COLO668 (cell line): ENCODE measurements around the gene NADK.

Experiments used
- DNase-seq: peaks from one replicate; lab custom pipeline; 2025; ENCODE audit not compliant: unreplicated experiment; lab: John Stamatoyannopoulos, UW

NADK gene, protein sequence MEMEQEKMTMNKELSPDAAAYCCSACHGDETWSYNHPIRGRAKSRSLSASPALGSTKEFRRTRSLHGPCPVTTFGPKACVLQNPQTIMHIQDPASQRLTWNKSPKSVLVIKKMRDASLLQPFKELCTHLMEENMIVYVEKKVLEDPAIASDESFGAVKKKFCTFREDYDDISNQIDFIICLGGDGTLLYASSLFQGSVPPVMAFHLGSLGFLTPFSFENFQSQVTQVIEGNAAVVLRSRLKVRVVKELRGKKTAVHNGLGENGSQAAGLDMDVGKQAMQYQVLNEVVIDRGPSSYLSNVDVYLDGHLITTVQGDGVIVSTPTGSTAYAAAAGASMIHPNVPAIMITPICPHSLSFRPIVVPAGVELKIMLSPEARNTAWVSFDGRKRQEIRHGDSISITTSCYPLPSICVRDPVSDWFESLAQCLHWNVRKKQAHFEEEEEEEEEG

DNA sequence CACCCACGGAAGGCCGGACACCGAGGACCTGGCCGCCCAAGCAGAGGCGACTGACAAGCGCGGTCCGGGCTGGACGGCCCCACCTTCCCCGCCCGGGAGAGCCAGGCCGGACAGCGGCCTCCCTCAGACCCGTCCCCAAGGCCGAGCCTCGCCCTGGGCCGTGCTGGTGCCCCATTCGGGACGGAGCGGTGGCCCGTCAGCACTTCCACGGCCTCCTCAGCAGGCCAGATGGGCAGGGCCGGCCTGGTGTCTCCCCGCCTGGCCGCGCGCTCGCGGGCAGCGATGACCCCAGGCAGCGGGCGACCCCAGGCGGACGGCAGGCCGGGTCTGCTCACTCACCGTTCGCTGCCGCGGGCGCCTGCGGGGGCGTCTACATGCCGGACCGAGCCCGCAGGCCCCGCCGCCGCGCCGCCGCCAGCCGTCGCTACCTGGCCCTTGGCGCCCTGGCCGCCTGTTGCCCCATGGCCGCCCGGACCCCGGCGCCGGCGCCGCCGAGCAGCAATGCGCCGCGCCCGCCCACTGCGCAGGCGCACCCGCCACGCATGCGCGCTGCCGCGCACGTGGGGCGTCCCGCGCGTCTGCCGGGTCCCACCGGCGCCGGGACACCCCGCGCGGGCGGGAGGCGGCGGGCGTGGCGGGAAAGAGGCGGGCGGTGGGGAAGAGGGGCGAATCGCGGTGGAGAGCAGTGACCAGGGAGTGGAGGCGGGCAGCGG, at the start of gene NADK:
Gene NADK, minus strand, starts transcription at position 521 of the 713 bp plus-strand sequence. CDS start 13,064 bp downstream, outside the sequence.
- peak; percentile 95 for DNase-seq

DNA sequence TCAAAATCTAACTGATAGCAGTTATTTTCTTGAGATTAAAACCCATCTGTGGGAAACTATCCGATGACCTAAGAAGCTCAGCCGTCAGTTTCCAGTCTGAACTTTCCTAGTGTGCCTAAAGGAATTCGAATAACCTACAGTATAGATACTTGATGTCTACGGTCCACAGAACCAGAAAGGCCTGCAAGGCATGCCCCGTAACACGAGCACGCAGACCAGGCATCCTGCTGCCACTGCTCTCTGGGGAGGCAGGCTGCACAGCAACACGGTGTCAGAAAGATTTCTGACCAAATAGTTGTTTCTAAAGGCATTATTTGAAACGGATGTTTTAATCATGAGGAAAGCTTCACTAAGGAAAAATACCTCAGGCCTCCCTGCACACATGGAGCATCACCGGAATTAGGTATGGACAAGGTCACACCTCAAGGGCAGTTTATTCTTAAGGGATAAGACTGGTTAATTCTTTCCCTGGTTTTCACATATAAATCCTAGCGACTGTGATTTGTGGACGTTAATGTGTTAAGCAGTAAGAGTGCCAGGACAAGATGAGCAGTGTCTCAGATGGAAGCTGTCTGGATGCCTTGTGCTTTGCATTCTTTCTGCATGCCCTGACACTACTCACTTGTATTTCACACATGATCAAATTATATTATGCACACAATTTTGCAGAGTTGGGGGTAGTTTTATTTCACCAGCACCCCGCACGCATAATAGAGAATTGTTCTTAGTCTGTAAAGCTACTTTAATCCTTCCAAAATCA, 49.0 kb upstream of the NADK start:
- no peak for DNase-seq

DNA sequence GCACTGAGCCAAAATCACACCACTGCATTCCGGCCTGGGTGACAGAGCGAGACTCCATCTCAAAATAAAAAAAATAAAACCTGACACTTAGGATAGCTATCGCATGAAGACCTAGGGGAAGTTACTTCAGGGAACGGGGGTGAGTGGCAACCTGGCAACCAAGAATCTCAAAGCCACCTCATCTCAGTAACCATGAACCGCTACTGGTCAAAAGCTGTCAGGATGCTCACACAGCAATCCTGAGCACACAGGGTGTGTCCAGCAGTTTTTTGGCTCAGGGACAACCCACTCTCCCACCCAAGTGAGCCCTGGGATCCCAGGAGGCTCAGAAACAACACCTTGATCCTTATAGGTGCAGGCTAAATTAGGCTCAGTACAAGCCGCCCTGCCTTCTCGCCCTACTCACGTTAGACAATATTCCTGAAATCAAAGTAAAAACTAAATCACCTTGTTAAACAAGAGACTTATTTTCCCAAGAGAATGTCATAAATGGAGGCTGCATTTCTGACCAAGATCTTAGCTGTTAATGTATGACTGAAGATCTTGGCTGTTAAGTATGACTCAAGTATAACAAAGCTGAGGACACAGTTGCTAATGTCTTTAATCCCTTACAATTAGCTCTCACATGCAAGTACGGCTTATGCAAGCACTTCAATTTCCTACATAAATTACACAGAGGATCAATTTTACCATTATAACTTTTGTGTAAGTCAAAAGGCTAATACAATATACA, 48.3 kb upstream of the NADK start:
- DNase-seq, result no peak

DNA sequence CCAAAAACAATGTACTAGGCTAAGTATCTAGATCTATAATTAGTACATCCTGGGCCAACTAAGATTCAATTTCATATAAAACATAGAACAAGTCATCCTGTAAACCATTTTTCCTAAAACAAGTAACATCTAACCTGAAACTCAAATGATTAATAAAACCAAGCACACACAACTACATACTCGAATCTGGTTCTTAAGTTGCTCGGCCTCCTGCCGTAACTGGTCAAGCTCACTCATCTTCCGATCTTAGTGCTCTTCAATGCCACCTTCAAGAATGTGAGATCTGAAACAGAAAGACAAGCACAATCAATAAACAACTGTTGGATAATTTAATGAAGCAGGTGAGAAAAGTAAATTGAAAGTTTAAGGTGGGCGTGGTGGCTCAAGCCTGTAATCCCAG, 46.9 kb upstream of the NADK start:
- DNase-seq, result no peak

DNA sequence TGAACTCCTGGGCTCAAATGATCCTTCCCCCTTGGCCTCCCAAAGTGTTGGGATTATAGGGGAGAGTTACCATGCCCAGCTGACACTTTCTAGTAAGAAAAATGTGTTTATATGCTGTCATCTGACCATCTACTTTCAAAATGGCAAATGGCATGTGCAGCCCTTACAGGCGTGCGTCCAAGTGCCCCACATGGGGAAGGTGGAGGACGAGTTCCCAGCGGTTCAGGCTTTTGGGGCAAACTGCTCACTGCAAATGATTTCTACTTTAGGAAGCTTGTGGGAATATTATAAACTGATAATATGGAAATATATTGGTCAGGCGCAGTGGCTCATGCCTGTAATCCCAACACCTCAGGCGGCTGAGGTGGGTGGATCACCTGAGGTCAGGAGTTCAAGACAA, 41.5 kb upstream of the NADK start:
- no peak for DNase-seq

DNA sequence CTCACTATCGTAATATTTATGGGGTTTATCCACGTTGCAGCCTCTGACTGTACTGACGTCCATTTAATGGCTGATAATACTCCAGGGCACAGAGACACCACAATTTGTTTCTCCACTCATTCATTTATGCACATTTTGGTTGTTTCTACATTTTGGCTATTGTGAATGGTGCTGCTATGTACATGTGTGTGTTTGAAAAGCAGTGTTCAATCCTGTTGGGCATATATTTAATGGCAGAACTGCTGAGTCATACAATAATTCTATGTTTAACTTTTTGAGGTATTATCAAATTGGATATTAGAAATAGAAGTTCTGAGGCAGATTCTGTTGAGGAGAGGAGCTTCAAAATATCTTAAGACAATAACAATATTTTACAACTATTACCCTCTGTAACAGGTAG, 39.0 kb upstream of the NADK start:
- no peak for DNase-seq

DNA sequence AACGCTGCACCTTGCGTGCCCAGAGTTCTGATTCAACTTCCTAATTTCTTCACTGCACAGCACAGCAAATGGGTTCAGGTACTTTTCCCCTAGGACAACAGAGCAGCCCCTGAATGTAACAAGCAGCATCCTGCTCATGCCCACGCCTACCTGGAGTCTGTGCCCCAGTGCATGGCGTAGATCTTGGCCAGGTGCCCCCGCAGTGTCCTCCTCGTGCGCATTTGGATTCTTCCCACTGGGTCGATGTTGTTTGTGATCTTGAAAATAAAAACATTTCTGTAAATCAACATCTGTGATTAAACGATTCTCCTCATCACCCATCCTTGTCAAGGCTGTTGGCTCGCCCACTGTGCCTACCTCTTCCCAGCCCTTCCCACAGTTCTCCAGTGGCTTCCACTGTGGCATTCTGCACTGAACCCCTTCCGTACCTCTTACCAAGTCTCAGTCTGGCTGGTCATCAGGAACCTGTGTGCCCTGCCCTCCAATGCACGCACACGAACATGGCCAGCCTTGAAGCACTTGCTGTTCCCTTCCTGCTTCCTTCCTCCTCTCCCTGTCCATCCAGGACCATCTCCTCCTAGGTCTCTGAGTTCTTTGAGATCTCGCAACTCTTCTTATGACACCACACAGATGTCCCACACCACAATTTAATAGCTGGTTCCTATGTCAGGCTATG, 37.5 kb upstream of the NADK start:
- DNase-seq, result no peak

DNA sequence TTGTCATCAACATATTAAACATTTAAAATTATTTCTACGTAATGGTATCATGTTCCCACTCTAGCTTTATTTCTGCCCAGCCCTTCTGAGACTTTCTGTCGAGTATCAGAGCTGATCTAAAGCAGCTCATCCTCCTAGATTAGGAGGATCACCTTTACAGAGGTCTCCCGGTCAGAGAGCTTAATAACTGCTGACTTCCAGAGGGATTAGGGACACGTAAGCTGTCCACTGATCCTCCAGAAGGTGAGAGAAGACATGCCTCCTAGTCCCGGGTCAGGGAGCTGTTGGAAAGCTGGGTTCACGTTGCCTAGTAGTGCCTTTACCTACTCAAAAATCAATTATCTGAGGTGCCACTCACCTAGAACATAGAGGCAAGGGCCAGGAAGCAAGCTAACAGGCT, 31.2 kb upstream of the NADK start:
- no peak for DNase-seq

DNA sequence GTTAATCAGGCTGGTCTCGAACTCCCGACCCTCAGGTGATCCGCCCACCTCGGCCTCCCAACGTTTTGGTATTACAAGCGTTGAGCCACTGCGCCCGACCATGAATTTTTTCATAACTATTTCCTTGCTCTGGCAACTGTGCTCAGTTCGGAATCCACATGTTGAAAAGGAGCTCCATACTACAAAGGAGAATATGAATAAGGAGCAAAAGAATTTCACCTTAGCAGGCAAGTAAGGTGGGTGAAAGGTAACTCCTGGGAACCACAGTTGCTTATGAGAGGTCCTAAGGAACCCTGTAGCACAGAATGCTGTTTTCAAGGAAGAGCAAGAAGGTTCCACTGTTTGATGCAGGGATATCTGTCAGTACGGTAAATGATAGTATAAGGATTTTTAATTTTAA, 29.9 kb upstream of the NADK start:
- no peak for DNase-seq

DNA sequence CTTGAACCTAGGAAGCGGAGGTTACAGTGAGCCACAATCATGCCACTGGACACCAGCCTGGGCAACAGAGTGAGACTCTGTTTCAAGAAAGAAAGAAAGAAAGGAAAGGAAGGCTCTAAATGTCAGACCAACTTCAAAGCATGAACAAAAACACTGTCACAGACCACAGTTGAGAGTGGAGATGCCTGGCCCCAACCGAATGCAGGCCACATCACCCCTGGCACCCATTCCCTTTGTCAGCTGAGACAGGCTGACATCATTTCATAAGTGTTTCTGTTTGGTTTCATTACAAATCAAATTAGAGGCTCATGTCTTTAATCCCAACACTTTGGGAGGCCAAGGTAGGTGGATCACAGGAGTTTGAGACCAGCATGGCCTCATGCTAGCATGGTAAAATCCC, 28.6 kb upstream of the NADK start:
- no peak for DNase-seq

DNA sequence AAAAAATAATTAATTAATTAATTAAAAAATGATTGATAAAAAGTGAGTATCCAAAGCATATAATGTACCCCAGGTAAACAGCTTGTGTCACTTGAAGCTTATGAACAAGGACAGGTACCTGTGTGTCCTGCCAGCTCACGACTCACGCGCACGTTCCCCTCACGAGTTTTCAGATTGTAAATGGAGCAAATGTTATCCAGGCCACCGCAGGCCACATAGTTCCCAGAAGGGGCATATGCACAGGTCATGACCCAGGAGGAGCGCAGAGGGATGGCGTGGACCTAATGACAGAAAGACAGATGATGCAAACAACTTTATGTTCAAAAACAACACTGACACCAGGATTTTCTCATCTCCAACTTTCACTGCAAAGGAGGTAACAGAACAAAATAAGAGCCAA, 26.0 kb upstream of the NADK start:
- no peak for DNase-seq

DNA sequence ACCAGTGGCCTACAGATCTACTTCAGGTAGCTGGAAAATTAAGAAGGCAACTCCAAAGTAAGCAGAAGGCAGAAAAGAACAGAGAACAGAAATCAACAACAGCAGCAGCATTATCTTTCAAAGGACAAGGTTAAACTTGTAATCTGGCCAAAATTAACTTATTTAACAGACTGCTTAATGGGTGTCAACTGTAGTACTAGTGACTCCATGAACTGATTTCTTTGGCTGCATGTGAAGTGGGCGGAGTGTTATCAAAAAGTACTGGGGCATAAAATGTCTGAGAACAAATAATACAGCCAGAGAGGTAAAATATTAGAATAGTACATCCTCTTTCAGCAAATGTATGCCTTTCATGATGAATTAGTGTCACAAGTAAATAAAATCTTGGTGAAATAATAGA, 24.6 kb upstream of the NADK start:
- no peak for DNase-seq

DNA sequence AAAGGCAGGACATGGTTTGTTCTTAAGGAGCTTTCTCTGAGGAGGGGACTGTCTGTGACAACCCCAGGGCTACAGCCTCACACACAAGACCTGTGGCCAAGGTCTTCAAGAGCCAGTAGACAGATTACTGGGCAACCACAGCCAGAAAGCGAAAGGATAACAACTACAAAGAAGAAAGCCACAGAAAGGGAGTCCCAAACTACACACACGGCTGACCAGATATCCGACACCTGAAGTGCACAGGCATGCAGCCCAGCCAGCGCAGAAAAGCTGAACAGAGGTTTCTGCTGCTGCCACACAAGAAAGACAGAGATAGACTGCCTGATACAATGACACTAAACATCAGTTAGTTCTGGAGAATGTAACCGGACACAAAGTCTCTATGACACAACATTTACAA, 21.4 kb upstream of the NADK start:
- DNase-seq, result no peak

DNA sequence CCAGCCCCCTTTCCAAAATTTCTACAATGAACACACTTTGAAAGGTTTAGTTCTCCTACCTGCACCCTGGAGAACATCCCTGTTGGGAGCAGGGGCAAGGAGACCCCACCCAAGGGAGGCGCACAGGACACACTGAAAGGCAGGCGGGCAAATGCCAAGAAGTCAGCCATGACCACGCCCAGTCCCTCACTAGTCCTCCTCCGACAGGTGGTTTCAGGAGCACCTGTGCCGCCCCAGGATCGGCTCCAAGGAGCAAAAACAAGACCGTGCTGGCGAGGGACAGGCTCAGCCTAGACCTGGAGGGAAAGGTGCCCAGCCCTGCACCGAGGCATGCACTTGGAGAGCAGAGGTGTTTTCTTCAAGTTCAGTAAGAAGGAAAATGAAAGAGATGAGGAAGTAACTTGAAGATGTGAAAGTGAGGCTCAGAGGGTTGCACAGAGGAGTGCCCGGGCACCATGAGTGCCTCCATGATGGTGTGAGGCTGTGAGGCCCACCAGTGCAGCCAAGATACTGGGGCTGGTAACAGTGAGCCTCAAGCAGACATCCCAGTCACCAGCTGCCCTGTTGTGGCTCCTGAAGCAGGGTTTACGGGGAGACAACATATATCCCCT, 19.6 kb upstream of the NADK start:
- no peak for DNase-seq

DNA sequence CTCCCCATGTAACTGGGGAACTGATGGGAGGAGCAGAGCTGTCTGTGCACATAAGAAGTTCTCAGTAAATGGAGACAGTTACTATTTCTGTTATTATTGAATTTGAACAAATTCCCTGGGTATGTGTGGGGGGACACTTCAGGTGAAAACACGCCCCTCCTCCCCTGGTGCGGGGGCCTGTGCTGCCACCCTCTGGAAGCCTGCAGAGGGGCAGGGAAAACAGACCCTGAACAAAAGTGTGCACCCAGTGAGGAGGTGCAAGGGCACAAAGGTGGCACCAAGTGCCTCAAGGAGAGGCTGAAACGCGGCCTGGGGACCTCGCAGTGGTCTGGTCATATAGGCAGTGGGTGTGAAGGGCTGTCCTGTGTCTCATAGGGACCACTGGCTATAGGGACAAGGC, 18.2 kb upstream of the NADK start:
- no peak for DNase-seq

DNA sequence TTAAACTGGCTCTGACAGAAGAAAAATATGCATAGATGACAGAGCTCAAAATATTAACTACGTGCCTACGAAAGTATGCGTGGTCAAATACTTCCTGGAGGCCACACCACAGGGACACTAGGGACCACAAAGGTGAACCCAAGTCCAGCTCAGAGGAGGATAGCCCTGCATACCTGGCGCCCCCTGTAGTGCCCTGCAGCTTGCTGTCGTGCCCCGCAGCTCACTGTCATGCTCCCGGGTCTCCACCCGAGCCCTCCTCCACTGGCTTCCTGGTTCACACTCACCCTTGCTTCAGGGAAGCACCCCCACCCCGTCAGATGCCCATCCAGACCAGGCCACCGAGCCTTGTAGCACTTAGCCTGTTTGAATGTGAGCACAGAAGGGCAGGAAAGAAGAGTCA, 16.7 kb upstream of the NADK start:
- no peak for DNase-seq

DNA sequence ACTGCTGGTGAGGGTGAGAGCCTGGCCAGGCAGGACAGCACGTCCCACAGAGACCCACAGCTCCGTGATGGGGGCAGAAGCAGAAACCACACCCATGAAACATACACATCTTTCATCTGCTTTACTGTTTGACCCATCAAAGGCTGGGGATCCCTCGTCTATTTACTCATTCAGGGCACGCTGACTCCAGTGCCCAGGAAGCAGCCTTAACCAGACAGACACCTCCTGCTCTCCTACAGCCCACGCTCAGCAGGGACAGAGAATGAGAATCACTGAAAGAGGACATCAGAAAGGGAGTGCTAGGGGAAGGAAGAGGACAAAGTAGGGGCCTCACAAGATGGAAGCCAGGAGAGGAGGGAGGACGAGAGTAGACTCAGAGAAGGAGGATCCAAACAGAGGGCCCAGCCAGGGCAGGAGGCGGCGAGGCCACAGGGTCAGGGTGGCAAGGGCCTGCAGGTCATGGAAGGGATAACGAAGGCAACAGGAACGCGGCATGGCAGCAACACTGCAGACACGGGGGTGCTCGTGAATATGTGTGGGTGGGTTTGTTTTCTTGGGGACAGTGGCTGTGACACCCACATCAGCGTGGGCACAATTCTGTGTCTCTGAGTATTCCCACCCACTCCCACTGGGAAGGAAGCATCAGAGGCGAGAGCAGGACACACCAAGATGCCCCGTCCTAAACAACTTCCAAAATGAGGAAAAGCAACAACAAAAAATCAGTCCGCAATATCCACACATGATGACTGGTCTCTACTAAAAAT, 15.4 kb upstream of the NADK start:
- no peak for DNase-seq

DNA sequence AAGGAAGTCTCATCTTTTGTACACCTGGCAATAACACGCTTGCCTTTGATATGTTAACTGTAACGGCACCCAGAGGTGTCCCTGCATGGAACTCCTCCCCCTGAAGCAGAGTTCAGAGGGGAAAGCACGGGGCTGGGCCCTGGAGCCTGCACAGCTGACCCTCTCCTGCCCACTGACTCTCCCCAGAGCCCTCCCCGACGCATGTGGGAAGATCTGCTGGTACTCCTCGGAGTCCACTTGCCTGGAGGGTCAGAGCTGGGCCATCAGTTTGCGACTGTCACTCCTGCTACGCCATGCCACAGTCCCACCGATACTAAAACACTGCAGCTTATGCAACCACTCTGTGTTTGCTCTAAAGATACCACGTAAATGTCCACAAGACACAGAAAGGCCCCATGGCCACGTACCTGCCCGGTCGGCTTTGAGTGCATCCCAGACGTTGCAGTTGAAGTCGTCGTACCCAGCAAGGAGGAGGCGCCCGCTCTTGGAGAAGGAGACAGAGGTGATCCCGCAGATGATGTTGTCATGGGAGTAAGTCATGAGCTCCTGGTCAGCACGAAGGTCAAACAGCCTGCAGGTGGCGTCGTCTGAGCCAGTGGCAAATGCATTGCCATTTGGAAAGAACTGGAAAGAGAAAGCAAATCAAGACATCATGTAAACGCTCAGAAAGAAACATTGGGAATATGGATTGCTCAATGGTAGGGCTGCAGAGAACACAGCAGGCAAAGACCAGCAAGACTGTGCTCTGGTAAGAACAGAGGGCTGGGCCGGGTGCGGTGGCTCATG, 10.6 kb upstream of the NADK start:
- peak; percentile 62 for DNase-seq

DNA sequence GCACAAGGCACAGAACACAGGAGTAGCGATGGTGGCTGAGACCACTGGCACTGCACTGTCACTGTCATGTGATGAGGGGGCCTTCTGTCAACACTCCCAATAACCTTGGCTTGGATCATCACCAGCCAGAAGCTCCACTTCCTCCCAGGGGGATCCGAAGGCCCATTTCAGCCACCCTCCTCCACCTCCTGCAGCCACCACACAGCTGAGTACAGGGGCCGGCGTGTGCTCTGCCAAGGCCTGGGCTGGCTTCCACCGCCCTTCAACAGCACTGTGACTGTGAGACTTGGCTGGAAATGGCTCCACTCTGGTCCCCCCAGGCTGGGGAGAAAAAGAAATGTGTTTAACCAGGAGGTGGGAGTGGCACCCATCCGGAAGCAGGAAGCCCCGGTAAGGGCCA, 9.9 kb upstream of the NADK start:
- DNase-seq, result no peak
